ENCODE measurements around the gene COX7A2L. TPM values are rescaled to one million over a fixed set of nuclear protein-coding genes. Genes with fewer than 3 reads are reported as not detected.

The COX7A2L gene
- total RNA-seq, 1 experiment from 2014 or later: 132 TPM

DNA sequence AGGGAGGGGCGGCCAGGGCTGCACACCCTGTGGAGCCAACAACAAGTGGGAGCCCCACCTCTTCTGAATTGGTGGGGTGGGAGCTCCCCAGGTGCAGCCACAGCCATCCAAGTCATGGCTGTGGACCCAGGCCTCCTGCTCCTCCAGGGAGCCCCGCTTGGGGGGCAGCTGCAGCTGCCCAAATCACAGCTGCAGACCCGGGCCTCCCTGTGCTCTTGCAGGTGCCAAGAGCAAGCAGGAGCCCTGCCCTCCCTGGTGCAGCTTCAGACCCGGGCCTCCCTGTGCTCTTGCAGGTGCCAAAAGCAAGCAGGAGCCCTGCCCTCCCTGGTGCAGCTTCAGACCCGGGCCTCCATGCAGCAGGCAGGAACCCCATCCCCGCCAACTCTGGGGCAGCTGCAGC lies 46.5 kb upstream of the COX7A2L start:
- no peak overlapping the region for H3K4me3 ChIP-seq (ENCODE audit: low read depth in 2 of 2, low read length in 2 of 2)
- no TSS peak for BruUV-seq (replicated peaks)
- in situ Hi-C loops (cut with HindIII; ENCODE audit: low pct_unique_long_range_greater_than_20kb, low sequenced_read_pairs) (no loop called here), intact Hi-C loops (cut with micrococcal nuclease; ENCODE audit: unreplicated experiment) (no loop called here)
- DNase-seq (ENCODE audit: low read depth, low spot score) (no peak), ATAC-seq (no peak)
- POLR2A ChIA-PET: no interaction called here
- no peaks in the 10 kb centered on the region for H3K27me3 ChIP-seq (ENCODE audit: control insufficient read depth, insufficient read depth, low read length)
- no peaks in the 10 kb centered on the region for H3K4me1 ChIP-seq (ENCODE audit: control insufficient read depth, insufficient read depth, low read length)
- H3K36me3 ChIP-seq (ENCODE audit: control insufficient read depth, insufficient read depth, low read length): no peaks in the 10 kb centered on the region
- no peak overlapping the region for H3K27ac ChIP-seq (ENCODE audit: low read length)
- H3K9me3 ChIP-seq (ENCODE audit: control insufficient read depth, insufficient read depth, low read depth, low read length): no peaks in the 10 kb centered on the region
- TF ChIP-seq, protein P1, sequence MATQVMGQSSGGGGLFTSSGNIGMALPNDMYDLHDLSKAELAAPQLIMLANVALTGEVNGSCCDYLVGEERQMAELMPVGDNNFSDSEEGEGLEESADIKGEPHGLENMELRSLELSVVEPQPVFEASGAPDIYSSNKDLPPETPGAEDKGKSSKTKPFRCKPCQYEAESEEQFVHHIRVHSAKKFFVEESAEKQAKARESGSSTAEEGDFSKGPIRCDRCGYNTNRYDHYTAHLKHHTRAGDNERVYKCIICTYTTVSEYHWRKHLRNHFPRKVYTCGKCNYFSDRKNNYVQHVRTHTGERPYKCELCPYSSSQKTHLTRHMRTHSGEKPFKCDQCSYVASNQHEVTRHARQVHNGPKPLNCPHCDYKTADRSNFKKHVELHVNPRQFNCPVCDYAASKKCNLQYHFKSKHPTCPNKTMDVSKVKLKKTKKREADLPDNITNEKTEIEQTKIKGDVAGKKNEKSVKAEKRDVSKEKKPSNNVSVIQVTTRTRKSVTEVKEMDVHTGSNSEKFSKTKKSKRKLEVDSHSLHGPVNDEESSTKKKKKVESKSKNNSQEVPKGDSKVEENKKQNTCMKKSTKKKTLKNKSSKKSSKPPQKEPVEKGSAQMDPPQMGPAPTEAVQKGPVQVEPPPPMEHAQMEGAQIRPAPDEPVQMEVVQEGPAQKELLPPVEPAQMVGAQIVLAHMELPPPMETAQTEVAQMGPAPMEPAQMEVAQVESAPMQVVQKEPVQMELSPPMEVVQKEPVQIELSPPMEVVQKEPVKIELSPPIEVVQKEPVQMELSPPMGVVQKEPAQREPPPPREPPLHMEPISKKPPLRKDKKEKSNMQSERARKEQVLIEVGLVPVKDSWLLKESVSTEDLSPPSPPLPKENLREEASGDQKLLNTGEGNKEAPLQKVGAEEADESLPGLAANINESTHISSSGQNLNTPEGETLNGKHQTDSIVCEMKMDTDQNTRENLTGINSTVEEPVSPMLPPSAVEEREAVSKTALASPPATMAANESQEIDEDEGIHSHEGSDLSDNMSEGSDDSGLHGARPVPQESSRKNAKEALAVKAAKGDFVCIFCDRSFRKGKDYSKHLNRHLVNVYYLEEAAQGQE (IDR thresholded peaks at IDR 0.05; ENCODE audit: insufficient read depth in 1 of 2, low read depth in 2 of 2, low read length in 1 of 2): no peak
- no peak for TF ChIP-seq POLR2AphosphoS5 (IDR thresholded peaks at IDR 0.05; ENCODE audit: low read depth, low read length)
- TF ChIP-seq CTCF (IDR thresholded peaks at IDR 0.05): no peak
- TF ChIP-seq SIN3A (IDR thresholded peaks at IDR 0.05; ENCODE audit: borderline replicate concordance, insufficient read depth, low read depth, low read length): no peak
- no peak for TF ChIP-seq TCF7L2 (IDR thresholded peaks at IDR 0.05; ENCODE audit: low read depth, low read length)
- CTCF ChIA-PET: no interaction called here

DNA sequence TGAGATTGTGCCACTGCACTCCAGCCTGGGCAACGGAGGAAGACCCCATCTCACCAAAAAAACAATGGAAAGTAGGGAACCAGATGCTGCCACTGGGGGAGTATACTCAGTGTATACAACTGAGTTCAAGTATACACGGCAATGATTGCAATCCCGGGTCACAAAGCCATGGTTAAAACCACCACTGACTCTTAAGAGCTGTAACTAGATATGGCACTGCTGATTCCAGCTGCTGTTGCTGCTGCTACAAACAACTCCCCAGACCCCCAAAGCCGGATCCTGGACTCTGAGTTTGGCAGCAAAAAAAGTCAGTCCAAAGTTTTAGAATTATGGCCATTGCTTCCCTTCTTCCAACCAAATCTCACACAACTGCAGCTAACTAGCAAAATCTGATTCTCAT lies 43.7 kb upstream of the COX7A2L start:
- H3K4me1 ChIP-seq (ENCODE audit: control insufficient read depth, insufficient read depth, low read length): no peaks in the 10 kb centered on the region
- H3K4me3 ChIP-seq (ENCODE audit: low read depth in 2 of 2, low read length in 2 of 2): no peak overlapping the region
- H3K27me3 ChIP-seq (ENCODE audit: control insufficient read depth, insufficient read depth, low read length): no peaks in the 10 kb centered on the region
- in situ Hi-C loops (cut with HindIII; ENCODE audit: low pct_unique_long_range_greater_than_20kb, low sequenced_read_pairs): no loop called here
- ATAC-seq (no peak), DNase-seq (ENCODE audit: low read depth, low spot score) (no peak)
- H3K9me3 ChIP-seq (ENCODE audit: control insufficient read depth, insufficient read depth, low read depth, low read length): no peaks in the 10 kb centered on the region
- no peak overlapping the region for H3K27ac ChIP-seq (ENCODE audit: low read length)
- intact Hi-C loops (cut with micrococcal nuclease; ENCODE audit: unreplicated experiment): no loop called here
- H3K36me3 ChIP-seq (ENCODE audit: control insufficient read depth, insufficient read depth, low read length): no peaks in the 10 kb centered on the region
- no TSS peak for BruUV-seq (replicated peaks)
- CTCF ChIA-PET: no interaction called here
- POLR2A ChIA-PET: no interaction called here
- no peak for TF ChIP-seq TCF7L2 (IDR thresholded peaks at IDR 0.05; ENCODE audit: low read depth, low read length)
- no peak for TF ChIP-seq CTCF (IDR thresholded peaks at IDR 0.05)
- no peak for TF ChIP-seq SIN3A (IDR thresholded peaks at IDR 0.05; ENCODE audit: borderline replicate concordance, insufficient read depth, low read depth, low read length)
- TF ChIP-seq POLR2AphosphoS5 (IDR thresholded peaks at IDR 0.05; ENCODE audit: low read depth, low read length): no peak
- TF ChIP-seq, protein P1 (IDR thresholded peaks at IDR 0.05; ENCODE audit: insufficient read depth in 1 of 2, low read depth in 2 of 2, low read length in 1 of 2): no peak

Data from Panc1 (cell line).